NCI-H146 treated with DMSO at 0.1 percent for 48 hours (cell line): Measurements from ENCODE around the gene AP1G2.
"Not testable (repeated sequence)": the region's sequence is repeated elsewhere in the genome, so short reads cannot be mapped to it uniquely, and the experiment has no call there.

Experiments
- DNase-seq: peaks from one replicate; lab custom pipeline; 2025; ENCODE audit not compliant: unreplicated experiment; lab: John Stamatoyannopoulos, UW

AP1G2 gene

GRCh38 chr14:23539248-23540140 is 28.1 kb downstream of the AP1G2 start:
- DNase-seq, result peak; percentile 41

- no peak for DNase-seq
These were observed 28.8 kb downstream of the AP1G2 start for GRCh38 chr14:23538785-23539184.

GRCh38 chr14:23538050-23538718 is 29.4 kb downstream of the AP1G2 start:
- DNase-seq, result no peak

DNA sequence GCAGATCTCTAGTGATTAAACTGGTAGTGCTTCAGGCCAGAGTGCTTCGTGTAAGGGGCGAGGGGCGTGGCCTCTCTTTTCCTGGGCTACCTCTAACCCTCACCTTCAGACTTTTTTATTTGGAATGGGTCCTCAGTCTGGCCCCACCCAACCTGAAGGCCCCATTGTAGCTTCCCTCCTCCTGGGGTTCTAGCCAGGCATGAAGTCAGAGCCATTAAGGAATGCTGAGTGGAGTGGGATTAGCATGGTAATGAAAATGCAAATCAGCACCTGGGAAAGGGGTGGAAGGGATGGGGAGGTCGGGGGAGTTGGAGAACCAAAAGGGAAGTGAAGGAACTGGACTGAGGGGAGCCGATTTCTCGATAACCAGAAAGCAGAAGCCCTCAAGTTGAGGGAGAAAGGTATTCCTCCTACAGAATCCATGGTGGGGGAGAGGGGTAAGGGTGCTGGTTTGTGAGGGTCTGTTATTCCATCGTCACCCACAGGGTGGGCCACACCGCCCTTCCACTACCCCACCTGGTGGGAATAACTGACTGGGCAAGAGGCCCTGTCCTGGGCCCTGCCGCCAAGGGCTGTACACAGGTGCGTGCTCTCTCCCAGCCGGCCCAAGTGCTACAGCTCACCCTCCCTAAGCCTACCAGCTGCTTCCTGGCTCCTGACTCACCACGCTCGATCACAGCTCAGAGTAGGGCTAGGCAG is 30.1 kb downstream of the AP1G2 start:
- DNase-seq, result no peak

DNA sequence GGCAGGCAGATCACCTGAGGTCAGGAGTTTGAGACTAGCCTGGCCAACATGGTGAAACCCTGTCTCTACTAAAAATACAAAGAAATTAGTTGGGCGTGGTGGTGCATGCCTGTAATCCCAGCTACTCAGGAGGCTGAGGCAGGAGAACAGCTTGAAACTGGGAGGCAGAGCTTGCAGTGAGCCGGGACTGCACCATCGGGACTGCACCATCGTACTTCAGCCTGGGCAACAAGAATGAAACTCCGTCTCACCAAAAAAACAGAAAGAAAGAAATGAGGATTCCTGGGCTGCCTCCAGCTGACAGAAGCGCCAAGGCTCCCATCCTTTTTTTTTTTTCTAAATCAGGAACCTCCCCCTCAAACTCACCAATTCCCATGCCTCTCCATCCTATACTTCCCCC is 30.7 kb downstream of the AP1G2 start:
- not testable (repeated sequence) for DNase-seq

GRCh38 chr14:23536494-23536893 is 31.1 kb downstream of the AP1G2 start:
- DNase-seq, result no peak

GRCh38 chr14:23535943-23536342 is 31.6 kb downstream of the AP1G2 start:
- DNase-seq, result no peak

- no peak for DNase-seq
These were observed 33.7 kb downstream of the AP1G2 start for GRCh38 chr14:23533652-23534435.

DNA sequence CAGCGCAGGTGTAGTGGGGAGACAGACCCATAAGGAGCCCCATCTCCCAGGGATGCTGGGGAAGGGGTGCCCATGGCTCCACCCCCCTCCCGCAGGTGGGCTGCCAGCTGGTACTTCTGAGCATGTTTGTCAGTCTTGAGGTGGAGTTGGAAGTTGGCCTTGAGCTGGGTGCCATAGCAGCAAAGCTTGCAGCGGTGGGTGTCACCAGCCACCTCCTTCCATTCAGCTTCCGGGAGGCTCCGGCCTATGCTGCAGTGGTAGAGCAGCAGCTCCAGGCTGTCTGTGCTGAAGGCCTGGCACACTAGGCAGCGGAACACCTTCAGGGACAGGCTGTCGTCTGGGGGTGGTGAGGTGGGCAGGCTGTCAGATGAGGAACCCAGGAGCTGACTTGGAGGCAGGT is 34.9 kb downstream of the AP1G2 start:
- no peak for DNase-seq

DNA sequence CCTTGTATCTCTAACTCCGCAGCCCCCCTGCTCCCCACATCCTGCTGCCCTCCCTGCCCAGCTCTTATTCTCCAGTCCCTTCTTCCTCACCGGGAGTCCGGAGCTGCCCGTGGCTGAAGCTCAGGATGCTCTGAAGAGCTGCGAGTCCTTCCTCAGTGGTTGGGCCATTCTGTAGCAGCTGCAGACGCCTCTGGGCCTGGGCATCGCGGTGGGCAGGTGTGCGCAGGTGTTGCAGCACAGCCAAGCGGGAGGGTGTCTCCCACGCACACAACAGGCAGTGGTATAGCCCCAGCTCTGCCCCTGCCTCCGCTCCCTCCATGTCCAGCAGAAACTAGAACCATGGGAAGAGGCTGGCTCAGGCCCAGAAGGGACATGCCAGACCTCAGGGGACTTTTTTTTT is 36.2 kb downstream of the AP1G2 start:
- no peak for DNase-seq

- DNase-seq, result no peak
These were observed 37.1 kb downstream of the AP1G2 start for GRCh38 chr14:23530375-23531055.

DNA sequence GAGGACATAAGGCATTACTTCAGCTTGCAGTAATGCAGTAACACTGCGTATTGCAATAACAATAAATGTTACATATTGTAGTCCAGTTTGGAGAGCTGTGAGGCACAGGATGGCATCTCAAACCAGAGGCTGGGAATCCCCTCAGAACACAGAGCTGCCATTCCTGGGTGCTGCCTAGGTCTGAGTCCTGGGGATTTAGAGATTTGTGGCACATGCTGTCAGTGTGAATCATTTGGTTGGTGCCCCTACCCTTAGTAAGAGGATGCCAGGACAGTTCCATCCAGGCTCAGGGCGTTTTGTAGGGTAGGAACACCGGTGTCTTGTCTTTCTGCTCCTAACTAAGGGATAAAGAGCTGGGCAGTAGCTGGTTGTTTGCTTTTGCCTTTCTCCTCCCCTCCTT is 38.6 kb downstream of the AP1G2 start:
- DNase-seq, result no peak

DNA sequence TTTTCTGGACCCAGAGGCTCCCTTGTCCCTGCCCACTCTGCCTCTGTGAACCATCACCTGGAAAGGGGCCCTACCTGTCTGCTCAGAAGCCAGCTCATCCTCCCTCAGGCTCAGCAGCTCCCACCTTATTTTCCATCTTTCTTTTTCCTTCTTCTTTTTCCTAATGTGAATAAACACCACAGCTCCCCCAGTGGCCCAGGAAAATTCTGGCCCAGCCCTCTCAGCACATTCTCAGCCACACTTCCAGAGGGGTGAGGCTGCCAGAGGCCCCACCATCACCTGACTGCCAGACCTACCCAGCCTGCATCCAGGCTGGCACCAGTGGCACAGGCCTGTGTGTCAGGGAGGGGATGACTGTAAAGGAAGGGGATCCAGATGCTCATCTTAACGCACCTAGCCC is 39.0 kb downstream of the AP1G2 start:
- no peak for DNase-seq

DNA sequence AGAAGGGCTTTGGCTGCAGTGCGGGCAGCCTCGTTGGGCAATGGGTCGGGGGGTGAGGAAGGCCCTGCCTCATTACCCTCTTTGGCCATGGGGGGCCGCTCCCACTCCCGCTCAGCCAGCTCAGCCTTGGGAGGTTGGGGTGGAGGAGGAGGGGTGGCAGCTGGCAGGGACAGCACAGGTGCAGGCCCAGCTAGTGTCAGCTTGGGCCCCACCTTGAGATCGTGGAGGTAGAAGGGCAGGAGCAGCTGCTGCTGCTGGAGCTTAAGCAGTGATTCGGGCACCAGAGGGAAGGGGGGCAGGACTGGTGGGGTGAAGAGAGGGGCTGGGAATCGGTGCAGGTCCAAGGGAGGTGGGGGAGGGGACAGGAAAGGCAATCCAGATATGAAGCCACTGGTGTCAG is 42.0 kb downstream of the AP1G2 start:
- DNase-seq, result no peak

- DNase-seq, result no peak
These were observed 42.6 kb downstream of the AP1G2 start for GRCh38 chr14:23524954-23525353.

GRCh38 chr14:23523229-23524016 is 44.2 kb downstream of the AP1G2 start:
- no peak for DNase-seq

- DNase-seq, result no peak
These were observed 44.9 kb downstream of the AP1G2 start for GRCh38 chr14:23522643-23523198.

- DNase-seq, result no peak
These were observed 45.6 kb downstream of the AP1G2 start for GRCh38 chr14:23521785-23522640.
